Effector CD4-positive, alpha-beta T cell (primary cell): Measurements from ENCODE around the gene CMSS1.
A peak's percentile ranks its signal among the peaks of the same experiment; 100 is the strongest.

ENCODE experiments used
- DNase-seq: peaks from one replicate; pipeline ENCODE4 v3.0.0-alpha.2; 2020

Gene CMSS1

DNA sequence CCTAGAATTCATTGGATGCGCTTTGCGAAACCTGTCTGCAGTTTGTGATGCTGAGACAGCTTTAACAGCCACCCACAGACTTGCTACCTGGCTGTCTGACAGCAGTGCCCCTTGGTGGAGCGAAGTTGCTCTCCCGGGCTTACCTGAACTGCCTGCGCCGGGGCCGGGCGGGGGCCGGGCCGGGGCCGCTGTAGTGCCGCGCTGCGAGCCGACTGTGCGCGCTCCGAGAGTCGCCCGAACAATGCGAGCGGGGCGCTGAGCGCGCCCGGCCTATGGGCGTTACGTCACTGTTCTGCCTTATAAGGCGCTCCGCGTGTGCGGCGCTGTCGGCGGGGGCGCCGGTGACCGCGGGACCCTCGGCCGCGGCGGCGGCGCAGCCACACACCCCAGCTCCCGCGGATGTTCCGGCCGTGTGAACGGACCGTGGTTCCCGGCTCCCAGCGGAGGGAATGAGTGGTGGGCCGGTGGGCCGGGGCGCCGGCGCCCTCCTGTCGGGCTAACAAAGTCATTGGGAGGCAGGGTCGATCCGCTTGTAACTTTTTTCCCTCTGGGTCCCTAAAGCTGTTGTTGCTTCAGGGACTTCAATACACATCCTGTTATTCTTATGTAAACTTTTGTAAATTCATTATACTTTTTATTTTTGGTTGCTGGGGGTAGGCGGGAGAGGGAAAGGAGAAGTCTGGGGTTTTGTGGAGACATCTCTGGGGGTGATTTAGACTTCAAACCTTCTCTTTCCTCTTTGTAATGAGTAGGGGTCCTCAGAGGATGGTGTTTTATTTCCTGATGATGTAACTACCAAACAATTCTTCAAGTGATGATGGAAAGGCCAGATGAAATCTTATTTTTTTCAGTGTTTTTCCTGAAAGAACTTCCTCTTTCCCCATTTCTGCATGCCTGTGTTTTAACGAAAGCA, 58.5 kb downstream of the CMSS1 start:
- DNase-seq, result peak; percentile 52

DNA sequence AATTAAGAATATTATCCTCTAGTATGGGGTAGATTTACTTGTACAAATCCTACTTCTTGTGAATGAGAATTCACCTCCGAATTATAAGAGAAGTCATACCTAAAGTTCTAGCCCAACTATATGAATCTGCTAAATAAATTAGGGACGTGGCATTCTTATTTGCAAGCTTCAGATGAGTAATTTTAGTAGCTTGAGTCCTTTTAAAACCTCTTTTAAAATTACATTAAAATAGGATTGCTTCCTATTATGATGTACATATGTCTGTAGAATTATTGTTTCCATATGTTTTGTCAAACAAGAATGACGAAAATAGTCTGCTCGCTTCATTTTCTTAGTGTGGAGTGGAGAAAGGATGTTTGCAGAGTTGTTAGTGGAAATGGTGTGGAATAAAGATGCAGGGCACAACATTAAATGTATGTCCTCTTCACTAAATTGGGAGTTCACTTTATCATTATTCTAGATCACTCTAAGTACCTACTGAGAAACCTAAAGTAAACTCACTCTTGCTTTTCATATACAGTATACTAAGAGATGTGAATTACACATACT, 59.4 kb downstream of the CMSS1 start:
- DNase-seq, result no peak

GRCh38 chr3:99878005-99878404, 60.3 kb downstream of the CMSS1 start:
- no peak for DNase-seq

GRCh38 chr3:99879275-99879674, 61.6 kb downstream of the CMSS1 start:
- no peak for DNase-seq

- DNase-seq, result no peak
These were observed 63.5 kb downstream of the CMSS1 start for GRCh38 chr3:99881121-99881524.

GRCh38 chr3:99882436-99883137, 64.9 kb downstream of the CMSS1 start:
- no peak for DNase-seq

GRCh38 chr3:99883138-99883461, 65.4 kb downstream of the CMSS1 start:
- no peak for DNase-seq

DNA sequence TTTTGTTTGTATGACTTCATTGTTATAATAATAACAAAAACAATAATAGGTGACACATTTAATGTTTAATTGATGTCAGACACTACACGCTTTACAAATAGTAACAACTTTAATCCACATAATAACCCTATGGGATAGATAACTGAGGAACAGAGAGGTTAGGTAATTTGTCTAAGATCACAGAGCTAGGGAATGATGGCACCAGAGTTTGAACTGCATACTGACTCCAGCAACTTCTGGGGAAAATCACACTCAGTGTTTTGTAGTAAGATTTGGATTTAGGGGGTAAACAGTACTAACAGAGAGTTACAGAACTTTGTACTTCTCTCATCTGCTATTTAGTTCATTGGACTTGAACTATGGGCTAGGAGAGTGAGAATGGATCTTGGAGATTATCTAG, 66.0 kb downstream of the CMSS1 start:
- no peak for DNase-seq

- no peak for DNase-seq
These were observed 66.8 kb downstream of the CMSS1 start for GRCh38 chr3:99884484-99884883.

GRCh38 chr3:99885085-99885484, 67.4 kb downstream of the CMSS1 start:
- no peak for DNase-seq

GRCh38 chr3:99885851-99886250, 68.2 kb downstream of the CMSS1 start:
- DNase-seq, result no peak

- no peak for DNase-seq
These were observed 74.1 kb downstream of the CMSS1 start for GRCh38 chr3:99891610-99892285.

DNA sequence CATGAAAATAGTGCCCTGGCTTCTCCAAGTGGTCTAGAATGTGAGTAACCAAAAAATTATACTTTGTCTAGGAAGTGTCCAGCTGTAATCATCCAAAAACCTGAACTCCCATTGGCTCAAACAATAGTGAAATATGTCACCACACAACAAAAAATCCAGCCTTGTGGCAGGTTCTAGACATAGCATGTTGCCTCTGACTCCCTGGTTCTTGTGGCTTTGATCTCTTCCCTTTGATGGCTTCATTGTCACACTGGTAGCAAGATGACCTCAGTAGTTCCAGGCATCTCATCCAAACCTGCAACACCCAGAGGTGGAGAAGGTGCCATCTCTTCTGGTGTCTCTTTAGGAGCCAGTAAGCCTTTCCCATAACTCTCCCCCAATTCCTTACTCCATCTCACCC, 74.7 kb downstream of the CMSS1 start:
- no peak for DNase-seq

DNA sequence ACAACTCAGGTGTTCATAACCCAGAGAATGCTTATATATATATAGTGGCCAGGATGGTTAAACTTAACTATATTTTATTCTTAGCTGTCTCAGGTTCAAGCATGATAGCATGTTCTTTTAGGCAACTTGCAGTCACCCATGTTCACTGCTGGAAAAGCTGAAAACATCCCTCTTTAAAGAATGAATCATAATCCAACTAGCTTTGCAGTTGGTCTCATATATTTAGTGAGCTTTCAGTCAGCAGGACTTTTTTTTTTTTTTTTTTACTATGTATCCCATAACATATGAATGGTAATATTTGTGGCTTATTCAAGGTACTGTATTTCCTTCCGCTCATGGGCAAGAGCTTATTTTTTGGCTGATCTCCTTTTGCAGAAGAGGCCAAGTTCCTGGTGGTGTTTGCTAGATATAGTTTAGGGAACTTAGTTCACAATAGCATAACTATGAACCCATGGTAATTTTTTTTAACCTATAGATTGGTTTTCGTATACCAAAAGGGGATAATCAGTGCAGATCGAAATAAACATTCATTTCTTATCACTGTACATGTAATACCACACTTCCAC, 77.6 kb downstream of the CMSS1 start:
- DNase-seq, result no peak

DNA sequence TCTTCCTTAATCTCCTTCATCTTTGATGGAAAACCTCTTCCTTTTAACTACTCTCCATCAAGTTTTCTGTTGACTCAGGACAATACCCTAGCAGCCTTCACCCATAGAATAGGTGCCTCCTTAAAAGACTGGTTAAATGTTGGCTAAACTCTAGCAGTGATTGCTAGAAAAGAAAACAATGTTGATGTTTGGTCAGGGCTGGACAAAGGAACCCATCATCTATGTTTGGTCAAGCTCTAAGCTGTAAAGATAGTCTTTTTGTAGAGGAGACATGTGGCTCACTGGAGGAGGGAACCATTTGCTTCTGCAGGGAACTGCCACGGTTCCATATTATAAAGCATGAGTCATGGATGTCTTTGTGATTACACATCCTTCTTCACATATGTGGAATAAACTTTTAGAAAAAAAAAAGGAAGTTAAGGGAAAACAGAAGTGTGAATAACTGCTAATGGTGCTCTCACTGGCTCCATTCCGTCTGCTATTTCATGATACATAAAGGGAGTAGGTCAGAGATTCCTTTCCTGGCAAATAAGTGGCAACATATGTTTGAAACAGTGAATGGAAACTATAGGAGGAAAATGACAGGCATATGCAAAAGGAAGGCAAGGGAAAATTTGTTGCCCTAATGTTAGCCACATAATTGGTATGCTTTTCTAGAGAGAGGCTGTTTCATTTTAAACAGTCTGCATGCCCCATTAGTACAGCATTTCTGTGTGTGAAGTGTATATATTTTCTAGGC, 78.2 kb downstream of the CMSS1 start:
- no peak for DNase-seq

GRCh38 chr3:99896482-99896881, 78.8 kb downstream of the CMSS1 start:
- no peak for DNase-seq

- DNase-seq, result no peak
These were observed 81.9 kb downstream of the CMSS1 start for GRCh38 chr3:99899603-99900002.

DNA sequence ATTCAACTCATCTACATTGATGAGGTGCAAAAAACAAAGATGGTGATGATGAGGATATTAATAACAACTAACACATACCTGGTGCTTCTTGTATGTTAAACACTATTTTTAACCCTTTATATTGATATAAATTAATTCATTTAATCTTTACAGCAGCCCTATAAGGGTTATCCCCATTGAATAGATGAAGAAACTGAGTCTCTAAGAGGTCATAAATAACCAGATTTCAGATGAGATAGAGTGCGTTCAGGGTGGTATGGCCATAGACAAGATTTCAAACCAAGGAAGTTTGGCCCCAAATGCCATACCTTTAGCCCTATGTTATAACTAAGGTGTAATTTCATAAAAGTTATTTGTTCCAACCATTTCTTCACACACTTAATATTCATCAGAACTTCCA, 82.6 kb downstream of the CMSS1 start:
- DNase-seq, result no peak

DNA sequence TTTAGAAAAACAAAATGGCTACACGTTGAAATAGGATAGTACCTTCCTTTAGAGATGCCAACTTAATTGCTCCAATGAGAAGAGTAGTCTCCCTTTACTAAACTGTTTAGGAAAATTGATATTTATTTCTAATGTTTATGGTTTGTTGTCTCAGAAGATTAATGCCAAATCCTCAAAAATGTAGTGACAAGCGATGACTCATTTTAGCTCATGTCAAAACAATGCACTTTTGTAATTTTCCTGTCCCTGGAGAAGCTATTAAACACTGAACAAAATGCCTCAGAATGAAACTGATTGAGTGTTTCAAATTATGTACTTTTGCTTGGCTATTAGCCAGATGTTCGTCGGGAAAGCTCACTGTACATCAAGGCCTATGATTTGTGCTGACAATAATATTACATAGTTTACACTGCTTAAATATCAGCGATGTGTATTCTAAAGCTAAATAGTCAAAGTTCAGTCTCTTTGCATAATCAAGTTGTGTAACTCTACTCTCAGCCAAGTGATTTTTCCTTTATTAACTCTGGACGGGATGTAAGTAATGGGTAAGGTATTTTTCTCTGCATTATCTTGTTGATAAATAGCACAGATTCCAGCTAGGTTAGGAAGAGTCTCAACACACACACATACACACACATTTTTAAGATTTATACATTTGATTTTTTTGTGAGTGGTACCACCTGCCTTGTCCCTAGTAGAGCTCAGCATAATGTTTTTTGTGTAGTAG, 83.7 kb downstream of the CMSS1 start:
- DNase-seq, result no peak

GRCh38 chr3:99902091-99902490, 84.4 kb downstream of the CMSS1 start:
- no peak for DNase-seq

DNA sequence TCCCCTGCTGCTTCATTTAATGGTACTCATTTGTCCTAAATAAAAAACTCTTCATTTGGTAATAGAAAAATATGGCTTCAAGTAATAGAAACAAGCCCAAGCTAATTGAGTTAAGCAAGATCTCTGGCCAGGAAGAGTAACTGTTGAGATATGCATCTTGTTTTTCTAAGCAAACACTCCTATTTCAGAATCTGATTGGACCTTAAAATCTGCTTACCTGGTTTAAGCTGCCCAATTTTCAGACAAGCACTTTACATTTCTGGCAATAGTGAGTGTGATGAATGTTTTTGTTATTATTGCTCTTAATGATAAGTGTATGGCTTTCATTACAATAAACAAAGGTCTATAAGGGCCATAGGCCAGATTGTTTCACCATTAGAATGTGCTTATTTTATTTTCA, 86.2 kb downstream of the CMSS1 start:
- DNase-seq, result no peak
